PC-3 (cell line): ENCODE data around the gene STAT1. TPM values are rescaled to one million over a fixed set of nuclear protein-coding genes. Genes with fewer than 3 reads are reported as not detected.

Source experiments
- ATAC-seq: fragments of 200-7000 bp; cut with Tn5 transposase; 2 replicates; pipeline ENCODE4 v1.9.1; 2020; ENCODE audit warnings: mild to moderate bottlenecking, moderate library complexity
- BruUV-seq: library from RNA; stranded (reverse); fragments of 400-500 nt; replicated peaks from 2 replicates; lab custom pipeline; 2021; lab: Mats Ljungman, UMichigan
- CTCF ChIA-PET: fragments of 300-600 bp; sonication (Branson Sonifier 250); formaldehyde crosslinking; loops from one replicate; lab custom pipeline; 2022; ENCODE audit warnings: antibody characterized with exemption; lab: Charles Lee
- POLR2A ChIA-PET: fragments of 300-600 bp; sonication (Branson Sonifier 250); formaldehyde crosslinking; loops from one replicate; lab custom pipeline; 2022; ENCODE audit warnings: antibody characterized with exemption; ENCODE audit not compliant: unreplicated experiment; lab: Charles Lee
- DNase-seq: peaks from one replicate; pipeline ENCODE4 v3.0.0-alpha.2; 2015
- H2AFZ ChIP-seq: fragments of 300-600 bp; sonication (generic); 2 replicates; pipeline ENCODE4 v1.6.0; 2016; ENCODE audit warnings: antibody characterized with exemption, low read length
- H3F3A ChIP-seq: fragments of 300-600 bp; sonication (generic); one replicate; pipeline ENCODE4 v1.6.0; 2017; ENCODE audit warnings: antibody characterized with exemption, low read length, control low read depth, mild to moderate bottlenecking; ENCODE audit not compliant: unreplicated experiment
- H3K27ac ChIP-seq: fragments of 300-600 bp; sonication (generic); 2 replicates; pipeline ENCODE4 v1.5.1; 2016; ENCODE audit warnings: mild to moderate bottlenecking, low read length
- H3K27me3 ChIP-seq: fragments of 300-600 bp; sonication (generic); 2 replicates; pipeline ENCODE4 v1.6.1; 2016; ENCODE audit warnings: low read length, mixed read lengths
- H3K36me3 ChIP-seq: fragments of 300-600 bp; sonication (generic); 2 replicates; pipeline ENCODE4 v1.6.1; 2016; ENCODE audit warnings: low read depth, mixed run types, low read length, mixed read lengths
- H3K4me1 ChIP-seq: fragments of 300-600 bp; sonication (generic); 2 replicates; pipeline ENCODE4 v1.5.1; 2016; ENCODE audit warnings: low read length; ENCODE audit not compliant: insufficient read depth
- H3K4me2 ChIP-seq: fragments of 300-600 bp; sonication (generic); 2 replicates; pipeline ENCODE4 v1.6.0; 2016; ENCODE audit warnings: low read length
- H3K4me3 ChIP-seq: fragments of 300-600 bp; sonication (generic); 2 replicates; pipeline ENCODE4 v1.5.1; 2016; ENCODE audit warnings: mild to moderate bottlenecking, low read length, mixed read lengths
- H3K79me2 ChIP-seq: fragments of 300-600 bp; sonication (generic); 2 replicates; pipeline ENCODE4 v1.6.1; 2017; ENCODE audit warnings: low read length, mixed read lengths
- H3K9ac ChIP-seq: fragments of 300-600 bp; sonication (generic); 2 replicates; pipeline ENCODE4 v1.6.0; 2016; ENCODE audit warnings: mild to moderate bottlenecking, low read length
- H3K9me2 ChIP-seq: fragments of 300-600 bp; sonication (generic); replicated peaks from 2 replicates; pipeline ENCODE4 v1.6.1; 2016; ENCODE audit warnings: mixed run types, low read length, mixed read lengths
- H3K9me3 ChIP-seq: fragments of 300-600 bp; sonication (generic); 2 replicates; pipeline ENCODE4 v1.6.1; 2016; ENCODE audit warnings: low read length, mixed read lengths
- H4K20me1 ChIP-seq: fragments of 300-600 bp; sonication (generic); 2 replicates; pipeline ENCODE4 v1.6.1; 2016; ENCODE audit warnings: low read length, mixed read lengths
- EZH2 ChIP-seq: fragments of 300-600 bp; sonication (generic); IDR thresholded peaks from one replicate; pipeline ENCODE4 v1.6.1; 2017; ENCODE audit warnings: antibody characterized with exemption, mild to moderate bottlenecking, low read length; ENCODE audit not compliant: unreplicated experiment
- EZH2phosphoT487 ChIP-seq: fragments of 300-600 bp; sonication (generic); IDR thresholded peaks from 2 replicates; pipeline ENCODE4 v1.6.1; 2018; ENCODE audit warnings: mild to moderate bottlenecking, antibody characterized with exemption, low read length, borderline replicate concordance
- intact Hi-C: fragments of 100-400 bp; cut with micrococcal nuclease; formaldehyde crosslinking; loops from 2 replicates; pipeline ENCODE4 v1.9.0; 2023
- total RNA-seq: library from RNA; depleted of rRNA; stranded (reverse); fragments of >200 nt; gene quantifications from 2 replicates; pipeline ENCODE4 v1.2.3, GENCODE V29; 2014
- TF ChIP-seq, protein P1 (sequence below): fragments of 300-600 bp; sonication (generic); conservative IDR thresholded peaks from 2 replicates; pipeline ENCODE4 v1.5.1; 2017; ENCODE audit warnings: antibody characterized with exemption, low read depth, mild to moderate bottlenecking, low read length

Gene STAT1
- total RNA-seq, 1 experiment from 2014 or later = 47.9 TPM

DNA sequence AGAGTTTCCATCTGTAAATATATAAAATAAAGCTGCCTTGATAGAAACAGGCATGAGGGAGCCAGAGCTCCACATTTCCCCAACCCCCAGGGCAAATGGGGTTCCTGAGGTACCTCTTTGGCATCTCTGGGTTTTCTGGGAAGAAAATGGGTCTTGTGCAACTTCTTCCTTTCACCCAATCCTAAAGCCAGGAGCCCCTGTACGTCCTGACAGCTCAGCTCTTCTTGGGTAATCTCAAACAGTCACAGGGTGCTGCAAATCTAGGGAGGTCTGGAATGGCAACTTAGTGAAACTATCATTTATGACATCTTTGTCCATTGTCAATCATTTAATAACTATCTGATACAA, 36.6 kb upstream of the STAT1 start:
- H3K9me3 ChIP-seq = no peaks in the 10 kb centered on the region
- H3K79me2 ChIP-seq = no peaks in the 10 kb centered on the region
- DNase-seq (no peak), ATAC-seq (no peak)
- H3K9ac ChIP-seq = no peak overlapping the region
- no peaks in the 10 kb centered on the region for H4K20me1 ChIP-seq
- no peak overlapping the region for H2AFZ ChIP-seq
- no peaks in the 10 kb centered on the region for H3K9me2 ChIP-seq
- H3K27me3 ChIP-seq = no peaks in the 10 kb centered on the region
- intact Hi-C loops = loop anchor here (5.0 kb wide), 1 partner anchor 452 kb away; no protein-coding TSS in a partner anchor
- H3K4me1 ChIP-seq = peaks cover 7% of the 10 kb centered on the region
- H3K4me2 ChIP-seq = no peak overlapping the region
- no TSS peak for BruUV-seq
- H3F3A ChIP-seq = no peaks in the 10 kb centered on the region
- no peaks in the 10 kb centered on the region for H3K36me3 ChIP-seq
- H3K4me3 ChIP-seq = no peak overlapping the region
- ChIA-PET CTCF (interaction anchor here (0.7 to 2.6 kb wide), 2 partner anchors 16 to 105 kb away, joined by 3 to 37 read pairs; no protein-coding TSS in a partner anchor), POLR2A (no interaction called here)
- TF ChIP-seq EZH2 (no peak), EZH2phosphoT487 (no peak)
- TF ChIP-seq, protein P1, sequence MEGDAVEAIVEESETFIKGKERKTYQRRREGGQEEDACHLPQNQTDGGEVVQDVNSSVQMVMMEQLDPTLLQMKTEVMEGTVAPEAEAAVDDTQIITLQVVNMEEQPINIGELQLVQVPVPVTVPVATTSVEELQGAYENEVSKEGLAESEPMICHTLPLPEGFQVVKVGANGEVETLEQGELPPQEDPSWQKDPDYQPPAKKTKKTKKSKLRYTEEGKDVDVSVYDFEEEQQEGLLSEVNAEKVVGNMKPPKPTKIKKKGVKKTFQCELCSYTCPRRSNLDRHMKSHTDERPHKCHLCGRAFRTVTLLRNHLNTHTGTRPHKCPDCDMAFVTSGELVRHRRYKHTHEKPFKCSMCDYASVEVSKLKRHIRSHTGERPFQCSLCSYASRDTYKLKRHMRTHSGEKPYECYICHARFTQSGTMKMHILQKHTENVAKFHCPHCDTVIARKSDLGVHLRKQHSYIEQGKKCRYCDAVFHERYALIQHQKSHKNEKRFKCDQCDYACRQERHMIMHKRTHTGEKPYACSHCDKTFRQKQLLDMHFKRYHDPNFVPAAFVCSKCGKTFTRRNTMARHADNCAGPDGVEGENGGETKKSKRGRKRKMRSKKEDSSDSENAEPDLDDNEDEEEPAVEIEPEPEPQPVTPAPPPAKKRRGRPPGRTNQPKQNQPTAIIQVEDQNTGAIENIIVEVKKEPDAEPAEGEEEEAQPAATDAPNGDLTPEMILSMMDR = no peak
- H3K27ac ChIP-seq = no peak overlapping the region

DNA sequence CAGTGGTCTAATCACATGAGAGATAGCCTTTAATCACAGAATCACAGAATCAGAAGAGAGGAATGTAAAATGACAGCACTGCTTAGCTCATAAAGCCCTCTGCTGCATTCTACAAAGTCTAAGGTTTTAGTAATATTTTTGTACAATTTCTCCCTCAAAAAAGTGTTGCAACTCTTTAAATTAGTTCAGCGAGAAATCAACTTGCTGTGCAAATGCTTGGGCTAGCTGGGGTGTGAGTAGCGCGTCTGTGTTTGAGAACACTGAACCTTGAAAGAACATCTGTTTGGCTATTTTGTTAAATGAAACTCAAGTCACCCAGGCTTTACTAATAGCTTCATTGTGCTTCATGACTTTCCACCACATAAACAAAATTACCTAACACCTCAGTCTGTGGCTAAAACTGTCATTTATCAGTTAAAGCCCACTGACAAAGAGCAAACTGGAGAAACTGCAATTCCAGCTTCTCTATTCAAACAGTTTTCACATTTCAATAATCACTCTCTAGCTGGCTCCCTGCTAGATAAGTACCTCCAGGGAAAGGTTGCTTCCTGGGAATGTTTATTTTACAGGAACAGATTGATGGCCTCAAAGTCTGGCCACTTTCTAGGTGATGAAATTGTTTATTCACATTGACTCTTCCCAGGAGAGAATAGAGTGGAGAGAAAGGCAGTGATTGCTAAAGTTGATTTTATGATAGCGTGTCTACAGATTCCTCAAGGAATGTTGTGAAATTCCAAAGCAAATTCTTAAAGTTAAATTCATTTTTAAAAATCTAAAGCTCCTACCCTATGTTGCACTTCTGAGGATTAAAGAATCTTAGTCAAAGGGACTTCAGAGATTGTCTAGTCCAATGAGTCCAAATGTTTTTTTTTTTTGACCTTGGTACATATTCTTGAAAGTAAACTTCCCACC, 36.0 kb upstream of the STAT1 start:
- Histone ChIP-seq H3K36me3 (no peaks in the 10 kb centered on the region), H3K4me1 (peaks cover 12% of the 10 kb centered on the region), H3K27ac (no peak overlapping the region), H3K27me3 (no peaks in the 10 kb centered on the region), H3K9me2 (no peaks in the 10 kb centered on the region), H3K9ac (no peak overlapping the region), H2AFZ (no peak overlapping the region), H3F3A (no peaks in the 10 kb centered on the region), H3K4me3 (no peak overlapping the region), H3K9me3 (no peaks in the 10 kb centered on the region), H3K79me2 (no peaks in the 10 kb centered on the region), H3K4me2 (no peak overlapping the region), H4K20me1 (no peaks in the 10 kb centered on the region)
- CTCF ChIA-PET = interaction anchor here (0.7 kb wide), 1 partner anchor 16 kb away, joined by 3 read pairs; no protein-coding TSS in a partner anchor
- BruUV-seq = no TSS peak
- POLR2A ChIA-PET = interaction anchor here (0.7 kb wide), 1 partner anchor 106 kb away, joined by 4 read pairs; no protein-coding TSS in a partner anchor
- ATAC-seq = no peak
- intact Hi-C loops = loop anchor here (5.0 kb wide), 1 partner anchor 452 kb away; no protein-coding TSS in a partner anchor
- TF ChIP-seq EZH2 (no peak), EZH2phosphoT487 (no peak)
- TF ChIP-seq, protein P1 = no peak
- no peak for DNase-seq

GRCh38 chr2:191048073-191048472, 34.1 kb upstream of the STAT1 start:
- H3K9me3 ChIP-seq = no peaks in the 10 kb centered on the region
- H3K9ac ChIP-seq = no peak overlapping the region
- H3K27me3 ChIP-seq = no peaks in the 10 kb centered on the region
- H3K4me3 ChIP-seq = no peak overlapping the region
- no peaks in the 10 kb centered on the region for H3K79me2 ChIP-seq
- H3K4me2 ChIP-seq = no peak overlapping the region
- H3K36me3 ChIP-seq = no peaks in the 10 kb centered on the region
- POLR2A ChIA-PET = interaction anchor here (0.6 kb wide), 1 partner anchor 102 kb away, joined by 3 read pairs; no protein-coding TSS in a partner anchor
- CTCF ChIA-PET = interaction anchor here (0.8 kb wide), 1 partner anchor 25 kb away, joined by 4 read pairs; no protein-coding TSS in a partner anchor
- H3K27ac ChIP-seq = no peak overlapping the region
- H4K20me1 ChIP-seq = no peaks in the 10 kb centered on the region
- ATAC-seq (peak; percentile 51), DNase-seq (peak; percentile 45)
- H2AFZ ChIP-seq = no peak overlapping the region
- H3K4me1 ChIP-seq = peaks cover 29% of the 10 kb centered on the region
- TF ChIP-seq, protein P1 = no peak
- TF ChIP-seq EZH2phosphoT487 (no peak), EZH2 (no peak)
- intact Hi-C loops = loop anchor here (1.0 kb wide), 1 partner anchor 107 kb away; no protein-coding TSS in a partner anchor
- no TSS peak for BruUV-seq
- no peaks in the 10 kb centered on the region for H3F3A ChIP-seq
- no peaks in the 10 kb centered on the region for H3K9me2 ChIP-seq
